Activated CD4-positive, alpha-beta T cell treated with anti-CD3 and anti-CD28 coated beads, Interleukin-2, Interleukin-4, amounts not matched to agents 100 ng/mL and 50 ng/mL, durations not matched to agents 16 hours and 8 hours (primary cell): ENCODE measurements around the gene COPS3.

ENCODE experiments used
- DNase-seq: peaks from one replicate; pipeline ENCODE4 v3.0.0-alpha.2; 2020; ENCODE audit warnings: low spot score

Gene COPS3

DNA sequence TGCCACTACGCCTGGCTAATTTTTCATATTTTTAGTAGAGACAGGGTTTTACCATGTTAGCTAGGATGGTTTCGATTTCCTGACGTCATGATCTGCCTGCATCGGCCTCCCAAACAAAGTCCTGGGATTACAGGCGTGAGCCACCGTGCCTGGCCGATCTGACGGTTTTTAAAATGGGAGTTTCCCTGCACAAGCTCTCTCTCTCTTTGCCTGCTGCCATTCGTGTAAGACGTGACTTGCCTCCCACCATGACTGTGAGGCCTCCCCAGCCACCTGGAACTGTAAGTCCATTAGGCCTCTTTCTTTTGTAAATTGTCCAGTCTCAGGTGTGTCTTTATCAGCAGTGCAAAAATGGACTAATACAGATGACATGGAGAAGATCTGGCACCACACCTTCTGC is 39.4 kb downstream of the COPS3 start:
- no peak for DNase-seq

GRCh38 chr17:17239832-17240231 is 41.2 kb downstream of the COPS3 start:
- DNase-seq, result no peak

- peak; percentile 84 for DNase-seq
These were observed 43.8 kb downstream of the COPS3 start, which contains the start of gene FLCN for GRCh38 chr17:17237026-17237799. Gene FLCN (minus strand): TSS chr17:17237168. CDS start chr17:17228137, 9,031 bp downstream.

DNA sequence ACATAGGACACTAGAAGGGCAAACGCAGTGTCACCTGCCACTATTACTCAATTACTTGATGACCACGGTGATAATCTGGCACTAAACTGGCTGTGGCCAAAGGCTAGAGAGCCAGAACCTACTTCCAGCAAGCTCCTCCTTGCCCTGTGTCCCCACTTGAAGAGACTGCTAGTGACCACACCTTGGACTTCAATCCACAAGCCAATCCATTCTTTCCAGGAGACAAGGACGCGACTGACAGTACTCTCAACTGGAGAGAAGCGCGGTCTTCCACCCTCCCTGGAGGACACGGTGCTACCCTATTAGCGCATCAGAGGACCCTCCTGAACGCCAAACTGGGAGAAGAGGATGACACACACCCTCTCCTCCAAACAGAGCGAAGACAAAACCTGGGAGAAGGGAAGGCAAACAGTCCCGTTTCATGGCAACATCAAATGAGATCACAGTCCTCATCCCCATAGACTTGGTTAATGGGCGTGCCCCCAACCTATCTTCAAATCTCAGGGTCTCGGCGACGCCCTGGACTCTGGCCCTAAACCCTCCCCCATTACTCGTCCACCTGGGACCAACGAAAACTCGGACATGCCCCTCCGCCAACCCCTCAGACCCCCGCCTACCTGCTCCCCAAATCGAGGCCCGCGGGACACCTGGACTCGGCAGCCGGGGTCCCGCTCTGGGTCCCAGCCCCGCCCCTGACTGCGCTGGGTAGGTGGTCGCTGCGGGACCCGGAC is 44.6 kb downstream of the COPS3 start:
- DNase-seq, result no peak

- DNase-seq, result no peak
These were observed 45.6 kb downstream of the COPS3 start for GRCh38 chr17:17235212-17236174.

GRCh38 chr17:17232303-17232621 is 48.8 kb downstream of the COPS3 start:
- DNase-seq, result no peak

DNA sequence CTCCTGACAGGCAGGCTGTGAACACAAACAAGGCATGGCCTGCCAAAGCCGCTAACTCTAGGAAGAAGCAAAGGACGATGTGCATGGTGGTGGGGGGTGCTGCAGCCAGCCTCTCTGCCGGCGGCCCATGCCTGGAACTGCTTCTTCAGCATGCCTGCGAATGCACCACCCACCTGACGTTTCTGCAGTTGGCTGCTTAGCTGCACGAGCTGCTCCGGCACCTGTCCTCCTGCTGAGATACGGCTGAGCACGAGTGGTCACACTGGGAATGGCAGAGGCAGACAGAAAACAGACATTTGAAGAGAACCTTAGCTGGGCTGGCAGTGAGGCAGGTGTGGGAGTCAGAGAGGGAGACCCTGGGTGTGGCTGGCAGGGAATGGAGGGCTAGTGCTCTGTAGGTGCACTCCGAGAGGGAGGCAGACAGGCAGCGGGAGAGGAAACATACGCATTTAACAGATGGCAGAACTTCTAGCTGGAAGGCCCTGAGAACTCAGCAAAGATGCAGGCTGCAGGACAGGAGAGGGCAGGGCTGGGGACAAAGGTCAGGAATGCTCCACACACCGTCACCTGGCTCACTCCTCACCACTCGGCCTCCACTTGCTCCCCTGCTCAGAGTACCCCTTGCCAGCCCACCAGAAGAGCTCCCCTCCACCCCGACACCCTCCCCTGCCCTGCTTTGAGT is 49.3 kb downstream of the COPS3 start:
- DNase-seq, result no peak

- no peak for DNase-seq
These were observed 51.3 kb downstream of the COPS3 start for GRCh38 chr17:17229416-17230384.

- DNase-seq, result no peak
These were observed 52.3 kb downstream of the COPS3 start for GRCh38 chr17:17228521-17229279.

DNA sequence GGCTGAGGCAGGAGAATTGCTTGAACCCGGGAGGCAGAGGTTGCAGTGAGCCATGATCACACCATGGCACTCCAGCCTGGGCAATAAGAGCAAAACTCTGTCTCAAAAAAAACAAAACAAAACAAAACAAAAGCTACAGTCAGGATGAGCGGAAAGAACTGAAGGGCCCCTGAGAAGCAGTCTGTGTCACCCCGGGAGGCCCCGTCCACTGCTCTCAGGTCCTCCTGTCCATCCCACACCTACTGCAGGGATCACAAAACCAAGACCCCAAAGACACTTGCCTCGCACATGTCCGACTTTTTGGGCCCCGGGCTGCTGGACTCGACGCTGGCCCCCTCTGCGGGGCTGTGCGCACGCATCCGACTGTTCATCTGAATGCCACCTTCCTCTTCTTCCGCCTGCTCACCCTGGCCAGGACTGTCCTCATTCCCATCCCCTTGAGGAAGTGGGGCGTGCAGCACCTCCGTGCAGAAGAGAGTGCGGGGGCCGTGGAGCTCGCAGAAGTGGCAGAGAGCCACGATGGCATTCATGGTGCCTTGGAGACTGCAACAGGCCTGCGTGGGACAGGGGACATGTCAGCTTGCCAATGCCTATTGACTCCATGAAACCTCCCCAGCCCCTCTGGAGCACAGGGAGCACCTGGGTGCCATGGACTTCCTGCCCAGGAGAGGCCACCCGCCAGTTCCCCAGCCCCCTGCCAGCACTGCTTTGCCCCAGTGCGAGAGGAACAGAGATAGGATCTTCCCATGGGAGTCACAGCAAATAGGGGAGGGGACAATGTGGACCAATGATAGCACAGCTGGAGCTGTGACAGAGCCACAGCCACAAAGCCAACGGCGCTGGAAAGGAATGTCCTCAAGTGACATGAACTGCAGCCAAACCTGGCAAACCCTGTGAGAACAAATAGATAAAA is 53.2 kb downstream of the COPS3 start:
- no peak for DNase-seq

- DNase-seq, result no peak
These were observed 54.4 kb downstream of the COPS3 start for GRCh38 chr17:17226451-17227265.

- DNase-seq, result no peak
These were observed 55.1 kb downstream of the COPS3 start for GRCh38 chr17:17225901-17226300.

DNA sequence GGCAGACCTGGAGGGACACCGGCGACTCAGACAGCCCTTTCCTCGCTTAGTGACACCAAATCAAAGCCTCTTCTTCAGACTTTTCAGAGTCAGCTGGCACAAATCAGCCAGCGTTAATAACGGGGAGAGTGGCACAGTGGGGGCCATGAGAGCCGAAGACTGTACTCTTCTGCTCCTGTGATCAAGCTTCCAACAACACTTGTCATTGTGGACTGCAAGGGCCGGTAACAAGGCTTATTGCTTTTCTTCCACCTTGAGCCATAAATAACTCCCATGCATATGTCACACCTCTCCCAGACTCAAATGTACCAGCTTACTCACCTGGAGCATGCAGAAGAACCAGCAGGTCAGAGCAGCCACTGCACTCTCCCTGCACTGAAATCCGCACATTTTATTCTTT is 56.9 kb downstream of the COPS3 start:
- DNase-seq, result no peak

DNA sequence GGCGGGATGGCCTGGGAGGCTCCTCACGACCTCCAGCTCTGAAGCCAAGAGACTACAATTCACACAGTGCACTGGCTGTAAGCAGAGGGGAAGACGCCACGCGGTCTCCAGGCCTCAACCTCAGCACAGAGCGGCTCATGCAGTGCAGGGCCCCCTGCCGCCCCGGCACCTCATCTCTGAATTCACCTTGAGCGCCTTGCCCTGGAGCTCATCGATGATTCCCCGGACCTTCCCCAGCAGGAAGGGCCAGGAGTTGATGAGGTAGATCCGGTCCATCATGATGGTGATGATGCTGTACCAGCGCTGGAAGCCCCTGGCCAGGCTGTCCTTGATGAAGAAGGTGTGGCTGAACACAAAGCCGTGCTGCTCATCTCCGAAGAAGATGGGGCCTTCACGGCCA is 57.3 kb downstream of the COPS3 start:
- DNase-seq, result no peak

GRCh38 chr17:17221329-17221728 is 59.7 kb downstream of the COPS3 start:
- DNase-seq, result no peak

- no peak for DNase-seq
These were observed 60.5 kb downstream of the COPS3 start for GRCh38 chr17:17220529-17220928.

DNA sequence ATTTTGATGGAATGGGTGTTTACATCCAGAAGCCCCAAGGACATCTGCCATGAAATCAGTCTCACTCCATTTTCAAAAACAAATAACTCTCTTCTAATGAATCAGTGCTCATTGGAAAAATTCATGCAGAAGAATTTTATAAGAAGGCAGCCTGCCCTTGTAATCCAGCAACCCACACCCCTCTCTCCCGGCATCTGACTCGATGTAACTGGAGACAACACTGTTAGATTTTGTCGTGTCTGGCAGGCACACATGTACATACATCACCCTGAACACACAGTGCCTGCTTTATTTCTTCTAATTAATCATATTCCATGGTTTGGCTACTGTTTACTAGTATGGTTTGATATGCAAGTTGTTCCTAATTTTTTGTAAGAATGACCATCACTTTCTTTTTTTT is 63.1 kb downstream of the COPS3 start:
- no peak for DNase-seq

- DNase-seq, result no peak
These were observed 64.3 kb downstream of the COPS3 start for GRCh38 chr17:17216776-17217175.
